Hepatocyte (in vitro differentiated cells): ENCODE measurements around the gene CENPA.

Source experiments
- CTCF ChIP-seq: fragments of 200-600 bp; sonication (generic); IDR thresholded peaks from 2 replicates; pipeline ENCODE4 v1.5.1; 2016; ENCODE audit warnings: antibody characterized with exemption, mild to moderate bottlenecking; ENCODE audit not compliant: poor library complexity
- EZH2 ChIP-seq: fragments of 200-600 bp; sonication (generic); IDR thresholded peaks from 2 replicates; pipeline ENCODE4 v1.6.1; 2016; ENCODE audit warnings: antibody characterized with exemption, mild to moderate bottlenecking, borderline replicate concordance

- TF ChIP-seq EZH2 (no peak), CTCF (no peak)
Measured at GRCh38 chr2:26764078-26764887, 21.6 kb upstream of the CENPA start, which contains the start of gene SLC35F6.
